HepG2 (cell line): ENCODE results near the gene MRPS2.
"Not testable (repeated sequence)": the region's sequence is repeated elsewhere in the genome, so short reads cannot be mapped to it uniquely, and the experiment has no call there.

Experiments used
- POLR2AphosphoS5 ChIP-seq: IDR thresholded peaks from 2 replicates; pipeline ENCODE4 v1.6.1; 2012; ENCODE audit warnings: low read depth, low read length
- SIN3A ChIP-seq: IDR thresholded peaks from 2 replicates; pipeline ENCODE4 v1.6.1; 2011; ENCODE audit warnings: low read depth, mild to moderate bottlenecking, control low read depth, low read length, borderline replicate concordance
- SPEN ChIP-seq: sonication (generic); formaldehyde crosslinking; IDR thresholded peaks from 2 replicates; pipeline ENCODE4 v1.5.1; 2020; ENCODE audit warnings: low read depth, mild to moderate bottlenecking, missing genetic modification reagents
- ZBTB7A ChIP-seq: sonication (generic); formaldehyde crosslinking; IDR thresholded peaks from 2 replicates; pipeline ENCODE4 v1.8.0; 2022; ENCODE audit warnings: mild to moderate bottlenecking, missing genetic modification reagents
- ZSCAN20 ChIP-seq: sonication (generic); formaldehyde crosslinking; IDR thresholded peaks from 2 replicates; pipeline ENCODE4 v1.4.0; 2020; ENCODE audit warnings: missing genetic modification reagents, mild to moderate bottlenecking, borderline replicate concordance
- TF ChIP-seq, protein P1 (sequence below): sonication (generic); formaldehyde crosslinking; IDR thresholded peaks from 2 replicates; pipeline ENCODE4 v1.5.0; 2020; ENCODE audit warnings: mild to moderate bottlenecking, missing genetic modification reagents, moderate library complexity
- TF ChIP-seq, protein P2 (sequence below), 2 experiments: IDR thresholded peaks; 2 replicates each; pipeline ENCODE4 v1.6.1; 2011 to 2012; ENCODE audit warnings: low read length in 2 of 2, borderline replicate concordance in 1 of 2, low read depth in 1 of 2, mild to moderate bottlenecking in 1 of 2, moderate library complexity in 1 of 2

- TF ChIP-seq POLR2AphosphoS5; SIN3A; ZBTB7A (CRISPR knock-in tag); ZSCAN20 (CRISPR knock-in tag); SPEN: not testable (repeated sequence)
- TF ChIP-seq, protein P1, sequence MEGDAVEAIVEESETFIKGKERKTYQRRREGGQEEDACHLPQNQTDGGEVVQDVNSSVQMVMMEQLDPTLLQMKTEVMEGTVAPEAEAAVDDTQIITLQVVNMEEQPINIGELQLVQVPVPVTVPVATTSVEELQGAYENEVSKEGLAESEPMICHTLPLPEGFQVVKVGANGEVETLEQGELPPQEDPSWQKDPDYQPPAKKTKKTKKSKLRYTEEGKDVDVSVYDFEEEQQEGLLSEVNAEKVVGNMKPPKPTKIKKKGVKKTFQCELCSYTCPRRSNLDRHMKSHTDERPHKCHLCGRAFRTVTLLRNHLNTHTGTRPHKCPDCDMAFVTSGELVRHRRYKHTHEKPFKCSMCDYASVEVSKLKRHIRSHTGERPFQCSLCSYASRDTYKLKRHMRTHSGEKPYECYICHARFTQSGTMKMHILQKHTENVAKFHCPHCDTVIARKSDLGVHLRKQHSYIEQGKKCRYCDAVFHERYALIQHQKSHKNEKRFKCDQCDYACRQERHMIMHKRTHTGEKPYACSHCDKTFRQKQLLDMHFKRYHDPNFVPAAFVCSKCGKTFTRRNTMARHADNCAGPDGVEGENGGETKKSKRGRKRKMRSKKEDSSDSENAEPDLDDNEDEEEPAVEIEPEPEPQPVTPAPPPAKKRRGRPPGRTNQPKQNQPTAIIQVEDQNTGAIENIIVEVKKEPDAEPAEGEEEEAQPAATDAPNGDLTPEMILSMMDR (CRISPR knock-in tag), result not testable (repeated sequence)
- TF ChIP-seq, protein P2, sequence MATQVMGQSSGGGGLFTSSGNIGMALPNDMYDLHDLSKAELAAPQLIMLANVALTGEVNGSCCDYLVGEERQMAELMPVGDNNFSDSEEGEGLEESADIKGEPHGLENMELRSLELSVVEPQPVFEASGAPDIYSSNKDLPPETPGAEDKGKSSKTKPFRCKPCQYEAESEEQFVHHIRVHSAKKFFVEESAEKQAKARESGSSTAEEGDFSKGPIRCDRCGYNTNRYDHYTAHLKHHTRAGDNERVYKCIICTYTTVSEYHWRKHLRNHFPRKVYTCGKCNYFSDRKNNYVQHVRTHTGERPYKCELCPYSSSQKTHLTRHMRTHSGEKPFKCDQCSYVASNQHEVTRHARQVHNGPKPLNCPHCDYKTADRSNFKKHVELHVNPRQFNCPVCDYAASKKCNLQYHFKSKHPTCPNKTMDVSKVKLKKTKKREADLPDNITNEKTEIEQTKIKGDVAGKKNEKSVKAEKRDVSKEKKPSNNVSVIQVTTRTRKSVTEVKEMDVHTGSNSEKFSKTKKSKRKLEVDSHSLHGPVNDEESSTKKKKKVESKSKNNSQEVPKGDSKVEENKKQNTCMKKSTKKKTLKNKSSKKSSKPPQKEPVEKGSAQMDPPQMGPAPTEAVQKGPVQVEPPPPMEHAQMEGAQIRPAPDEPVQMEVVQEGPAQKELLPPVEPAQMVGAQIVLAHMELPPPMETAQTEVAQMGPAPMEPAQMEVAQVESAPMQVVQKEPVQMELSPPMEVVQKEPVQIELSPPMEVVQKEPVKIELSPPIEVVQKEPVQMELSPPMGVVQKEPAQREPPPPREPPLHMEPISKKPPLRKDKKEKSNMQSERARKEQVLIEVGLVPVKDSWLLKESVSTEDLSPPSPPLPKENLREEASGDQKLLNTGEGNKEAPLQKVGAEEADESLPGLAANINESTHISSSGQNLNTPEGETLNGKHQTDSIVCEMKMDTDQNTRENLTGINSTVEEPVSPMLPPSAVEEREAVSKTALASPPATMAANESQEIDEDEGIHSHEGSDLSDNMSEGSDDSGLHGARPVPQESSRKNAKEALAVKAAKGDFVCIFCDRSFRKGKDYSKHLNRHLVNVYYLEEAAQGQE (IDR thresholded peaks at IDR 0.05; ENCODE audit: borderline replicate concordance in 1 of 2, low read depth in 1 of 2, low read length in 2 of 2), result not testable (repeated sequence)
These were observed 13.4 kb downstream of the MRPS2 start for GRCh38 chr9:135513906-135514305.
